H9 (cell line): ENCODE results near the gene CDH26. TPM values are rescaled to one million over a fixed set of nuclear protein-coding genes. Genes with fewer than 3 reads are reported as not detected.

Source experiments
- DNase-seq: peaks from one replicate; pipeline ENCODE4 v3.0.0-alpha.2; 2017
- H2AFZ ChIP-seq: one replicate; pipeline ENCODE4 v1.6.1; 2013; ENCODE audit warnings: mild to moderate bottlenecking, low read length, control low read depth, moderate library complexity
- H2AK5ac ChIP-seq: 2 replicates; pipeline ENCODE4 v1.6.1; 2013; ENCODE audit warnings: low read length, control low read depth, mixed read lengths; ENCODE audit not compliant: insufficient read length
- H2BK120ac ChIP-seq: one replicate; pipeline ENCODE4 v1.6.1; 2013; ENCODE audit warnings: low read depth, mild to moderate bottlenecking, low read length, control low read depth, inconsistent platforms; ENCODE audit not compliant: poor library complexity, severe bottlenecking
- H2BK12ac ChIP-seq: 2 replicates; pipeline ENCODE4 v1.6.1; 2013; ENCODE audit warnings: low read length, control low read depth, mixed read lengths, low read depth; ENCODE audit not compliant: insufficient read length
- H2BK15ac ChIP-seq: 2 replicates; pipeline ENCODE4 v1.6.1; 2013; ENCODE audit warnings: low read depth, low read length, control low read depth
- H2BK20ac ChIP-seq: one replicate; pipeline ENCODE4 v1.6.1; 2013; ENCODE audit warnings: low read depth, mild to moderate bottlenecking, low read length, control low read depth, inconsistent platforms; ENCODE audit not compliant: poor library complexity, severe bottlenecking
- H2BK5ac ChIP-seq: 2 replicates; pipeline ENCODE4 v1.6.1; 2013; ENCODE audit warnings: low read length, control low read depth, mixed read lengths; ENCODE audit not compliant: insufficient read length
- H3K14ac ChIP-seq: 2 replicates; pipeline ENCODE4 v1.6.1; 2013; ENCODE audit warnings: low read length, control low read depth; ENCODE audit not compliant: insufficient read depth
- H3K18ac ChIP-seq: 2 replicates; pipeline ENCODE4 v1.6.1; 2013; ENCODE audit warnings: low read depth, mild to moderate bottlenecking, mixed read lengths, low read length, control low read depth; ENCODE audit not compliant: insufficient read length
- H3K23ac ChIP-seq: 2 replicates; pipeline ENCODE4 v1.6.1; 2013; ENCODE audit warnings: low read length, control low read depth, mixed read lengths, low read depth; ENCODE audit not compliant: insufficient read length
- H3K23me2 ChIP-seq: 2 replicates; pipeline ENCODE4 v1.6.1; 2013; ENCODE audit warnings: low read depth, mild to moderate bottlenecking, mixed read lengths, low read length, control low read depth; ENCODE audit not compliant: insufficient read length, poor library complexity, severe bottlenecking
- H3K27ac ChIP-seq: 2 replicates; pipeline ENCODE4 v1.5.1; 2013; ENCODE audit warnings: low read length, control low read depth, mixed read lengths, low read depth; ENCODE audit not compliant: insufficient read length
- H3K27me3 ChIP-seq: 2 replicates; pipeline ENCODE4 v1.6.1; 2013; ENCODE audit warnings: low read length, control low read depth, inconsistent platforms; ENCODE audit not compliant: insufficient read depth
- H3K4ac ChIP-seq: 2 replicates; pipeline ENCODE4 v1.6.1; 2013; ENCODE audit warnings: low read depth, mild to moderate bottlenecking, control low read depth, inconsistent platforms, low read length, moderate library complexity
- H3K4me1 ChIP-seq: 2 replicates; pipeline ENCODE4 v1.6.1; 2013; ENCODE audit warnings: low read length, control low read depth, inconsistent platforms; ENCODE audit not compliant: insufficient read depth
- H3K4me2 ChIP-seq: 2 replicates; pipeline ENCODE4 v1.6.1; 2013; ENCODE audit warnings: low read length, control low read depth, mixed read lengths; ENCODE audit not compliant: insufficient read length, insufficient read depth
- H3K56ac ChIP-seq: 2 replicates; pipeline ENCODE4 v1.6.1; 2013; ENCODE audit warnings: low read depth, mild to moderate bottlenecking, mixed read lengths, low read length, control low read depth; ENCODE audit not compliant: insufficient read length
- H3K79me1 ChIP-seq: 2 replicates; pipeline ENCODE4 v1.6.1; 2013; ENCODE audit warnings: low read depth, mild to moderate bottlenecking, moderate library complexity, low read length, control low read depth, inconsistent platforms; ENCODE audit not compliant: insufficient read depth, poor library complexity, severe bottlenecking
- H3K79me2 ChIP-seq: 2 replicates; pipeline ENCODE4 v1.6.1; 2013; ENCODE audit warnings: low read length, control low read depth, inconsistent platforms; ENCODE audit not compliant: insufficient read depth
- H3K9ac ChIP-seq: 2 replicates; pipeline ENCODE4 v1.6.1; 2013; ENCODE audit warnings: low read length, control low read depth, mixed read lengths; ENCODE audit not compliant: insufficient read length; ENCODE audit errors: extremely low read depth
- H3K9me3 ChIP-seq: one replicate; pipeline ENCODE4 v1.6.1; 2013; ENCODE audit warnings: low read depth, low read length, inconsistent platforms; ENCODE audit not compliant: control insufficient read depth
- H3T11ph ChIP-seq: one replicate; pipeline ENCODE4 v1.6.1; 2013; ENCODE audit warnings: mild to moderate bottlenecking, low read length, control low read depth, inconsistent platforms
- H4K20me1 ChIP-seq: one replicate; pipeline ENCODE4 v1.6.1; 2013; ENCODE audit not compliant: control insufficient read depth, insufficient read length, insufficient read depth
- H4K5ac ChIP-seq: 2 replicates; pipeline ENCODE4 v1.6.1; 2013; ENCODE audit warnings: low read depth, mild to moderate bottlenecking, mixed read lengths, low read length, control low read depth; ENCODE audit not compliant: insufficient read length
- H4K8ac ChIP-seq: replicated peaks from 2 replicates; pipeline ENCODE4 v1.6.1; 2013; ENCODE audit warnings: low read length, control low read depth, mixed read lengths, low read depth; ENCODE audit not compliant: insufficient read length
- H4K91ac ChIP-seq: 2 replicates; pipeline ENCODE4 v1.6.1; 2013; ENCODE audit warnings: low read depth, mild to moderate bottlenecking, moderate library complexity, mixed read lengths, low read length, control low read depth; ENCODE audit not compliant: insufficient read length
- H3K27ac Mint-ChIP-seq, 3 experiments: 2 replicates in 2 of 3; 3 replicates in 1 of 3; pipeline ENCODE4 v1.8.0; 2020 to 2021; ENCODE audit warnings: mixed read lengths in 3 of 3, mild to moderate bottlenecking in 1 of 3, moderate library complexity in 1 of 3
- H3K27me3 Mint-ChIP-seq: 2 replicates; pipeline ENCODE4 v1.8.0; 2021; ENCODE audit warnings: low read depth, mild to moderate bottlenecking, moderate library complexity, mixed read lengths
- H3K36me3 Mint-ChIP-seq, 3 experiments: 2 replicates in 2 of 3; 3 replicates in 1 of 3; pipeline ENCODE4 v1.8.0; 2020 to 2021; ENCODE audit warnings: low read depth in 3 of 3, mixed read lengths in 3 of 3; ENCODE audit not compliant: insufficient read depth in 1 of 3
- H3K4me1 Mint-ChIP-seq, 2 experiments: 2 replicates each; pipeline ENCODE4 v1.8.0; 2020; ENCODE audit warnings: mixed read lengths in 2 of 2
- H3K4me3 Mint-ChIP-seq, 2 experiments: 2 replicates in 1 of 2; 3 replicates in 1 of 2; pipeline ENCODE4 v1.8.0; 2020 to 2021; ENCODE audit warnings: mild to moderate bottlenecking in 2 of 2, mixed read lengths in 2 of 2, moderate library complexity in 1 of 2
- H3K9me3 Mint-ChIP-seq, 2 experiments: 2 replicates in 1 of 2; 3 replicates in 1 of 2; pipeline ENCODE4 v1.8.0; 2020; ENCODE audit warnings: mild to moderate bottlenecking in 2 of 2, mixed read lengths in 2 of 2, moderate library complexity in 1 of 2
- CTCF ChIP-seq: fragments of 200-600 bp; sonication (generic); conservative IDR thresholded peaks from 3 replicates; pipeline ENCODE4 v1.8.0; 2021; ENCODE audit warnings: antibody characterized with exemption, mild to moderate bottlenecking
- WGBS: extraction: QIAGEN DNeasy Blood & Tissue Kit; methylation state at CpG from one replicate; pipeline ENCODE4 v1.1.7; 2013; ENCODE audit warnings: missing lambda C conversion rate, low lambda C conversion rate, mixed read lengths; ENCODE audit not compliant: insufficient read length; ENCODE audit errors: extremely low coverage; 5-methylcytosine and 5-hydroxymethylcytosine counted together
- total RNA-seq: library from RNA; stranded (reverse); gene quantifications from 2 replicates; pipeline ENCODE4 v1.2.1, GENCODE V29; 2021

Gene CDH26
- total RNA-seq, 1 experiment from 2014 or later = 0.79 TPM

DNA sequence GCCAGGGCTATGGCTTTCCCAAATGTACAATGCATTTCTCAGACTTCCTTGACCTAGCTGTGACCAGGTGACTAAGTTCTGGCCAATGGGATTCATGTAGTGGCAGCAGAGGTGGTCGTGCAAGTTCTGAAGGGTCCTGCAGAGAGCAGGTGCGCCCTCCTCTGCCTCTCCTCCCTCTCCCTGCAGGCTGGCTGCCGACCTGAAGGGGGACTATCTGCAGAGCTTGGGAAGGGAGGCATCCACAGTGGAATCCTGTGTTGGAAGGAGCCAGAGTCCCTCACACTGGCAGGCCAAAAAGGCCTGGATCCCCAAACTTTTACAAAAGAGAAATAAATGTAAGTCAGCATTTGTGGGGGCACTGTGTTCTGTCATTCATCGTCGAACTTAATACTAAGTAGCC is 66.6 kb downstream of the CDH26 start:
- no CpG with 5 or more reads among the region's 5 CpGs for whole genome bisulfite sequencing
- Histone ChIP-seq H3K79me2 (no peaks in the 10 kb centered on the region), H4K20me1 (no peaks in the 10 kb centered on the region), H3K27ac (no peak overlapping the region), H2BK15ac (no peak overlapping the region), H4K5ac (no peak overlapping the region), H3K9ac (no peak overlapping the region), H3K4ac (no peak overlapping the region), H4K91ac (no peak overlapping the region), H2BK12ac (no peak overlapping the region), H2BK5ac (no peak overlapping the region), H3K79me1 (no peaks in the 10 kb centered on the region), H3K4me1 (no peaks in the 10 kb centered on the region; the same call in 1 of the 2 replicates), H3T11ph (no peak overlapping the region), H3K23ac (no peak overlapping the region), H2AFZ (no peak overlapping the region), H3K9me3 (no peaks in the 10 kb centered on the region), H3K18ac (no peak overlapping the region), H3K23me2 (no peaks in the 10 kb centered on the region), H3K56ac (no peak overlapping the region), H4K8ac (no peak overlapping the region), H2AK5ac (no peak overlapping the region), H3K14ac (no peak overlapping the region), H2BK20ac (no peak overlapping the region), H3K4me2 (no peak overlapping the region), H2BK120ac (no peak overlapping the region), H3K27me3 (no peaks in the 10 kb centered on the region)
- Mint-ChIP-seq H3K9me3 (peaks cover 3 to 4% of the 10 kb centered on the region in 2 experiments; a peak in 4 of 5 replicates), H3K27ac (no peak overlapping the region), H3K27me3 (peaks cover 13% of the 10 kb centered on the region), H3K4me3 (no peak overlapping the region), H3K4me1 (peaks cover 2 to 10% of the 10 kb centered on the region in 2 experiments; a peak in 3 of 4 replicates), H3K36me3 (no peaks in the 10 kb centered on the region)
- TF ChIP-seq CTCF = peak; percentile 47; the same call in 2 of the 3 replicates
- DNase-seq = peak; percentile 61
